Upper lobe of left lung (tissue), 4 donors: Measurements from ENCODE around the gene CDK16.

Source experiments
- POLR2A ChIP-seq, 4 donors: fragments of 450-650 bp; IDR thresholded peaks; one replicate each; pipeline ENCODE4 v1.5.1; 2016 to 2017; ENCODE audit warnings: antibody characterized with exemption in 4 of 4, mild to moderate bottlenecking in 2 of 4
- TF ChIP-seq, protein P1 (sequence below), 6 experiments: fragments of 450-650 bp in 4 of 6; fragments of 200-600 bp in 2 of 6; sonication (generic) in 2 of 6; IDR thresholded peaks; one replicate each; pipeline ENCODE4 v1.5.1; 2016 to 2019; ENCODE audit warnings: antibody characterized with exemption in 6 of 6

DNA sequence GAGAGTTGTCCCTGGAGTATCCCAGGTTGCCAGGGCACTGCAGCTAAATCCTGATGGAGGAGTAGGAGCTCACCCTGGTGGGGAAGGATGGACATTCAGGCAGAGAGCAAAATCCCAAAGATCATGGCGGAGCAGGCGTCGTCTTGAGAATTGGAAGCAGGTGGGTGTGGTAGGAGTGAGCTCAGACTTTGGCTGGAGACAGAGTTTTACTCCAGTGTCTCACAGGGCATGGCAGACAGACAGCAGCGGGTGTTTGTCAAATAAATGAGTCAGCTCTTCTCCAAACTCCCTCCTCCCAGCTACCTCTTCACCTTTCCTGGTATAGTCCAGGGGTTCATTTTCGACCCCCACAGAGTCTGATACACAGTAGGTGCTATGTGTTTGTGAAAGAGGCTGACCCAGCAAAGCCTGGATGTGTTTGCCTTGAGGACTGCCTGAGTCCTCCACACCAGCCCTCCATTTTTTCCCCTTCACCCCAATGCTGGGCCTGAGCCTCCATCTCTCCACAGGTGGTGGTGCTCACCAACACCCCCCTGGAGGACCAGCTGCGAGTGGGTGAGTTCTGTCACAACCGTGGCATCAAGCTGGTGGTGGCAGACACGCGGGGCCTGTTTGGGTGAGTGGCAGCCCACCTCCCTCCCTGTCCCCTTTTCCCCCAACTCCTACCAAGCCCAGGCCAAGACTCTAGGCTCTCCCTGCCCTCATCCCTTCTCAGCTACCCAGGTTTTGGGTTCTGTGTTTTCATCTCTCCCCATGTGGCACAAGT lies 17.9 kb upstream of the CDK16 start:
- TF ChIP-seq, protein P1, sequence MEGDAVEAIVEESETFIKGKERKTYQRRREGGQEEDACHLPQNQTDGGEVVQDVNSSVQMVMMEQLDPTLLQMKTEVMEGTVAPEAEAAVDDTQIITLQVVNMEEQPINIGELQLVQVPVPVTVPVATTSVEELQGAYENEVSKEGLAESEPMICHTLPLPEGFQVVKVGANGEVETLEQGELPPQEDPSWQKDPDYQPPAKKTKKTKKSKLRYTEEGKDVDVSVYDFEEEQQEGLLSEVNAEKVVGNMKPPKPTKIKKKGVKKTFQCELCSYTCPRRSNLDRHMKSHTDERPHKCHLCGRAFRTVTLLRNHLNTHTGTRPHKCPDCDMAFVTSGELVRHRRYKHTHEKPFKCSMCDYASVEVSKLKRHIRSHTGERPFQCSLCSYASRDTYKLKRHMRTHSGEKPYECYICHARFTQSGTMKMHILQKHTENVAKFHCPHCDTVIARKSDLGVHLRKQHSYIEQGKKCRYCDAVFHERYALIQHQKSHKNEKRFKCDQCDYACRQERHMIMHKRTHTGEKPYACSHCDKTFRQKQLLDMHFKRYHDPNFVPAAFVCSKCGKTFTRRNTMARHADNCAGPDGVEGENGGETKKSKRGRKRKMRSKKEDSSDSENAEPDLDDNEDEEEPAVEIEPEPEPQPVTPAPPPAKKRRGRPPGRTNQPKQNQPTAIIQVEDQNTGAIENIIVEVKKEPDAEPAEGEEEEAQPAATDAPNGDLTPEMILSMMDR (IDR thresholded peaks at IDR 0.05), result no peak
- TF ChIP-seq POLR2A (IDR thresholded peaks at IDR 0.05), result no peak
